IMR-90 (cell line): ENCODE measurements around the gene SDK1. TPM values are rescaled to one million over a fixed set of nuclear protein-coding genes. Genes with fewer than 3 reads are reported as not detected.

Experiments used
- ATAC-seq: fragments of 200-7000 bp; cut with Tn5 transposase; 2 replicates; pipeline ENCODE4 v1.9.1; 2020; ENCODE audit warnings: low read depth, mild to moderate bottlenecking, moderate library complexity
- BruUV-seq: library from RNA; stranded (reverse); fragments of 400-500 nt; replicated peaks from 2 replicates; lab custom pipeline; 2021; lab: Mats Ljungman, UMichigan
- CTCF ChIA-PET: fragments of 300-600 bp; formaldehyde crosslinking; extraction: SDS; loops from one replicate; lab custom pipeline; 2021; ENCODE audit warnings: antibody characterized with exemption; lab: Yijun Ruan, JAX
- POLR2A ChIA-PET: fragments of 300-600 bp; sonication (Branson Sonifier 250); formaldehyde crosslinking; loops from one replicate; lab custom pipeline; 2022; ENCODE audit warnings: antibody characterized with exemption; ENCODE audit not compliant: unreplicated experiment; lab: Charles Lee
- DNase-seq: peaks from one replicate; pipeline ENCODE4 v3.0.0; 2013
- H2AFZ ChIP-seq: replicated peaks from 2 replicates; pipeline ENCODE3; 2013; ENCODE audit warnings: low read length, mild to moderate bottlenecking; ENCODE audit not compliant: poor library complexity
- H2AK5ac ChIP-seq: 2 replicates; pipeline ENCODE4 v1.6.1; 2013; ENCODE audit warnings: low read depth, low read length, inconsistent platforms
- H2AK9ac ChIP-seq: replicated peaks from 2 replicates; pipeline ENCODE3; 2013; ENCODE audit warnings: mild to moderate bottlenecking, low read depth, low read length, moderate library complexity; ENCODE audit not compliant: poor library complexity
- H2BK120ac ChIP-seq: 2 replicates; pipeline ENCODE4 v1.6.1; 2013; ENCODE audit warnings: low read depth, low read length, inconsistent platforms
- H2BK15ac ChIP-seq: 3 replicates; pipeline ENCODE4 v1.6.1; 2013; ENCODE audit warnings: low read depth, low read length, inconsistent platforms
- H2BK20ac ChIP-seq: 2 replicates; pipeline ENCODE4 v1.6.1; 2013; ENCODE audit warnings: low read depth, mild to moderate bottlenecking, inconsistent platforms, low read length, moderate library complexity
- H2BK5ac ChIP-seq: 2 replicates; pipeline ENCODE4 v1.6.1; 2013; ENCODE audit warnings: mild to moderate bottlenecking, low read depth, low read length, inconsistent platforms; ENCODE audit not compliant: poor library complexity, severe bottlenecking
- H3K14ac ChIP-seq: replicated peaks from 2 replicates; pipeline ENCODE4 v1.6.1; 2013; ENCODE audit warnings: low read depth, low read length, inconsistent platforms
- H3K18ac ChIP-seq: 2 replicates; pipeline ENCODE4 v1.6.1; 2013; ENCODE audit warnings: low read depth, low read length, control low read depth
- H3K23ac ChIP-seq: 2 replicates; pipeline ENCODE4 v1.6.1; 2013; ENCODE audit warnings: low read depth, low read length, inconsistent platforms
- H3K27ac ChIP-seq: 2 replicates; pipeline ENCODE4 v1.5.1; 2013; ENCODE audit warnings: mild to moderate bottlenecking, control low read depth, low read length; ENCODE audit not compliant: insufficient read depth
- H3K27me3 ChIP-seq: 2 replicates; pipeline ENCODE4 v1.6.1; 2013; ENCODE audit warnings: low read length; ENCODE audit not compliant: control insufficient read depth, insufficient read depth
- H3K36me3 ChIP-seq: 2 replicates; pipeline ENCODE4 v1.6.1; 2013; ENCODE audit warnings: low read length, mixed read lengths; ENCODE audit not compliant: control insufficient read depth, insufficient read depth
- H3K4ac ChIP-seq: 2 replicates; pipeline ENCODE4 v1.6.1; 2013; ENCODE audit warnings: low read depth, low read length, inconsistent platforms
- H3K4me1 ChIP-seq: 2 replicates; pipeline ENCODE4 v1.6.1; 2013; ENCODE audit warnings: low read length, mixed read lengths; ENCODE audit not compliant: control insufficient read depth, insufficient read depth
- H3K4me2 ChIP-seq: 2 replicates; pipeline ENCODE4 v1.6.1; 2013; ENCODE audit warnings: low read depth, mild to moderate bottlenecking, control low read depth, low read length, moderate library complexity
- H3K4me3 ChIP-seq: 2 replicates; pipeline ENCODE4 v1.5.1; 2013; ENCODE audit warnings: low read depth, mild to moderate bottlenecking, control low read depth, low read length, moderate library complexity; ENCODE audit not compliant: insufficient read depth
- H3K56ac ChIP-seq: 2 replicates; pipeline ENCODE4 v1.6.1; 2013; ENCODE audit warnings: low read length, inconsistent platforms; ENCODE audit not compliant: insufficient read depth; ENCODE audit errors: extremely low read depth
- H3K79me1 ChIP-seq, 2 experiments: 2 replicates each; pipeline ENCODE4 v1.6.1; 2013; ENCODE audit warnings: low read length in 2 of 2, inconsistent platforms in 1 of 2, low read depth in 1 of 2
- H3K9ac ChIP-seq: 2 replicates; pipeline ENCODE4 v1.6.1; 2013; ENCODE audit warnings: low read depth, low read length, control low read depth
- H3K9me1 ChIP-seq: 2 replicates; pipeline ENCODE4 v1.6.1; 2013; ENCODE audit warnings: low read length, inconsistent platforms; ENCODE audit not compliant: insufficient read depth
- H3K9me3 ChIP-seq: 2 replicates; pipeline ENCODE4 v1.6.1; 2013; ENCODE audit warnings: low read length; ENCODE audit not compliant: control insufficient read depth, insufficient read depth
- H4K20me1 ChIP-seq: 2 replicates; pipeline ENCODE4 v1.6.1; 2013; ENCODE audit warnings: low read length, inconsistent platforms; ENCODE audit not compliant: insufficient read depth
- H4K5ac ChIP-seq: 2 replicates; pipeline ENCODE4 v1.6.1; 2013; ENCODE audit warnings: mild to moderate bottlenecking, low read depth, low read length, control low read depth
- H4K8ac ChIP-seq, 2 experiments: 2 replicates each; pipeline ENCODE4 v1.6.1; 2013; ENCODE audit warnings: low read depth in 2 of 2, low read length in 2 of 2, control low read depth in 1 of 2, inconsistent platforms in 1 of 2
- H4K91ac ChIP-seq: 2 replicates; pipeline ENCODE4 v1.6.1; 2013; ENCODE audit warnings: low read depth, low read length, inconsistent platforms; ENCODE audit not compliant: insufficient read depth
- BHLHE40 ChIP-seq: fragments of 150-350 bp; IDR thresholded peaks from 2 replicates; pipeline ENCODE4 v1.6.1; 2016; ENCODE audit warnings: mild to moderate bottlenecking, low read depth, low read length
- CHD1 ChIP-seq: IDR thresholded peaks from 2 replicates; pipeline ENCODE4 v1.6.1; 2012; ENCODE audit warnings: low read depth, low read length, improper control_type of control experiment
- ELK1 ChIP-seq: fragments of 150-350 bp; IDR thresholded peaks from 2 replicates; pipeline ENCODE4 v1.6.1; 2016; ENCODE audit warnings: low read depth, mild to moderate bottlenecking, low read length, moderate library complexity, borderline replicate concordance
- MAFK ChIP-seq: IDR thresholded peaks from 2 replicates; pipeline ENCODE4 v1.6.1; 2012; ENCODE audit warnings: low read depth, low read length, improper control_type of control experiment
- MAZ ChIP-seq: IDR thresholded peaks from 2 replicates; pipeline ENCODE4 v1.6.1; 2012; ENCODE audit warnings: low read depth, mild to moderate bottlenecking, low read length, improper control_type of control experiment, moderate library complexity, borderline replicate concordance
- MXI1 ChIP-seq: IDR thresholded peaks from 2 replicates; pipeline ENCODE4 v1.6.1; 2012; ENCODE audit warnings: low read depth, mild to moderate bottlenecking, low read length, moderate library complexity, borderline replicate concordance
- RAD21 ChIP-seq: IDR thresholded peaks from 2 replicates; pipeline ENCODE4 v1.6.1; 2012; ENCODE audit warnings: low read length, improper control_type of control experiment
- RFX5 ChIP-seq: IDR thresholded peaks from 2 replicates; pipeline ENCODE4 v1.8.0; 2012; ENCODE audit warnings: low read depth, mild to moderate bottlenecking, low read length, moderate library complexity
- WGBS, 2 experiments: methylation state at CpG; one replicate each; pipeline versions ENCODE4 v1.1.5 to v1.1.7; 2013; ENCODE audit warnings: missing lambda C conversion rate in 2 of 2; ENCODE audit not compliant: insufficient read length in 1 of 2; ENCODE audit errors: extremely low coverage in 2 of 2; 5-methylcytosine and 5-hydroxymethylcytosine counted together
- dilution Hi-C: fragments of 300-500 bp; cut with HindIII; formaldehyde crosslinking; loops from one replicate; pipeline ENCODE4 v1.14.3; 2018; ENCODE audit warnings: low sequenced_read_pairs; ENCODE audit not compliant: unreplicated experiment
- in situ Hi-C: fragments of 300-500 bp; cut with MboI; formaldehyde crosslinking; loops from 3 replicates; pipeline ENCODE4 v1.14.3; 2019; ENCODE audit warnings: low sequenced_read_pairs, inconsistent platforms, mixed read lengths
- intact Hi-C: fragments of 100-400 bp; cut with micrococcal nuclease; formaldehyde crosslinking; loops from 2 replicates; pipeline ENCODE4 v1.10.0; 2022
- polyA plus RNA-seq, 3 experiments: library from polyadenylated mRNA; depleted of rRNA; stranded (reverse); fragments of >200 nt; gene quantifications; 2 replicates each; pipeline ENCODE4 v1.2.3, GENCODE V29; 2012; ENCODE audit warnings: low replicate concordance in 1 of 3
- total RNA-seq: library from RNA; depleted of rRNA; stranded (reverse); fragments of >200 nt; gene quantifications from 2 replicates; pipeline ENCODE4 v1.2.3, GENCODE V29; 2012
- TF ChIP-seq, protein P1 (sequence below): fragments of 150-350 bp; IDR thresholded peaks from 2 replicates; pipeline ENCODE4 v1.6.1; 2017; ENCODE audit warnings: mild to moderate bottlenecking, antibody characterized with exemption, low read length, low read depth

The SDK1 gene
- total and polyA plus RNA-seq, 2 of the 4 experiments (the other 2 are of a cell fraction): 1.5 to 1.6 TPM

DNA sequence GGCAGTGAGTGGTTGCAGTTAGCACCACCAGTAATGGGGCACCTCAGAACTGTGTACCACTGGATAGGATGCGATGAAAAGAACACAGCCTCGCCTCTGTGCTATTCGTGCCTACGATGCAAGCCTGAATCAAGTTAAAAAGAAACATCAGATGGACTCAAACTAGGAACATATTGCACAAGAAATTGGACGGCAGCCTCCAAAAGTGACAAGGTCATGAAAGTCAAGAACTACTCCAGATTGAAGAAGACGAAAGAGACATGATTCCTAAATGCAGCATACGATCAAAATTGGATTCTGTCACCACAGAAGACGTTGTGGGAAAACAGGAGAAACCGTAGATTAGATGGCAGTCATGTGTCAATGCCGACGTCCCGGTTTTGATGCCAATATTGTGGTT, 732.9 kb downstream of the SDK1 start:
- Histone ChIP-seq H4K8ac (no peak overlapping the region), H4K5ac (no peak overlapping the region), H3K14ac (no peak overlapping the region), H2BK5ac (no peak overlapping the region), H3K4ac (no peak overlapping the region), H2AK9ac (no peak overlapping the region), H3K4me3 (no peak overlapping the region), H3K23ac (no peak overlapping the region), H3K79me1 (no peaks in the 10 kb centered on the region), H3K4me1 (no peaks in the 10 kb centered on the region), H2BK15ac (no peak overlapping the region), H2AK5ac (no peak overlapping the region), H3K9ac (no peak overlapping the region), H3K9me3 (no peaks in the 10 kb centered on the region; the same call in 1 of the 2 replicates), H2BK120ac (no peak overlapping the region), H3K27ac (no peak overlapping the region), H3K36me3 (no peaks in the 10 kb centered on the region), H3K18ac (no peak overlapping the region), H4K91ac (no peak overlapping the region), H2BK20ac (no peak overlapping the region), H2AFZ (no peak overlapping the region), H3K9me1 (no peaks in the 10 kb centered on the region), H3K4me2 (no peak overlapping the region), H3K56ac (no peak overlapping the region), H4K20me1 (no peaks in the 10 kb centered on the region), H3K27me3 (no peaks in the 10 kb centered on the region)
- CTCF ChIA-PET: no interaction called here
- 53% methylated on average over 5 of the region's 12 CpGs; no CpG with 5 or more reads in 1 of the 2 experiments for WGBS, 2 experiments
- POLR2A ChIA-PET: no interaction called here
- no TSS peak for BruUV-seq
- ATAC-seq: no peak
- TF ChIP-seq, protein P1, sequence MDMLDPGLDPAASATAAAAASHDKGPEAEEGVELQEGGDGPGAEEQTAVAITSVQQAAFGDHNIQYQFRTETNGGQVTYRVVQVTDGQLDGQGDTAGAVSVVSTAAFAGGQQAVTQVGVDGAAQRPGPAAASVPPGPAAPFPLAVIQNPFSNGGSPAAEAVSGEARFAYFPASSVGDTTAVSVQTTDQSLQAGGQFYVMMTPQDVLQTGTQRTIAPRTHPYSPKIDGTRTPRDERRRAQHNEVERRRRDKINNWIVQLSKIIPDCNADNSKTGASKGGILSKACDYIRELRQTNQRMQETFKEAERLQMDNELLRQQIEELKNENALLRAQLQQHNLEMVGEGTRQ: no peak
- TF ChIP-seq MAZ (no peak), ELK1 (no peak), BHLHE40 (no peak), RFX5 (no peak), MAFK (no peak), CHD1 (no peak), RAD21 (no peak), MXI1 (no peak)
- intact Hi-C loops (no loop called here), dilution Hi-C loops (no loop called here), in situ Hi-C loops (no loop called here)
- DNase-seq: no peak
